HG03045 (cell line): ENCODE data around the gene DYRK1A.
"Not testable (repeated sequence)": the region's sequence is repeated elsewhere in the genome, so short reads cannot be mapped to it uniquely, and the experiment has no call there.

ENCODE experiments used
- ATAC-seq: cut with Tn5 transposase; IDR thresholded peaks from one replicate; pipeline ENCODE4 v1.9.1; 2021; ENCODE audit warnings: mild to moderate bottlenecking, moderate library complexity; ENCODE audit not compliant: unreplicated experiment

The DYRK1A gene

DNA sequence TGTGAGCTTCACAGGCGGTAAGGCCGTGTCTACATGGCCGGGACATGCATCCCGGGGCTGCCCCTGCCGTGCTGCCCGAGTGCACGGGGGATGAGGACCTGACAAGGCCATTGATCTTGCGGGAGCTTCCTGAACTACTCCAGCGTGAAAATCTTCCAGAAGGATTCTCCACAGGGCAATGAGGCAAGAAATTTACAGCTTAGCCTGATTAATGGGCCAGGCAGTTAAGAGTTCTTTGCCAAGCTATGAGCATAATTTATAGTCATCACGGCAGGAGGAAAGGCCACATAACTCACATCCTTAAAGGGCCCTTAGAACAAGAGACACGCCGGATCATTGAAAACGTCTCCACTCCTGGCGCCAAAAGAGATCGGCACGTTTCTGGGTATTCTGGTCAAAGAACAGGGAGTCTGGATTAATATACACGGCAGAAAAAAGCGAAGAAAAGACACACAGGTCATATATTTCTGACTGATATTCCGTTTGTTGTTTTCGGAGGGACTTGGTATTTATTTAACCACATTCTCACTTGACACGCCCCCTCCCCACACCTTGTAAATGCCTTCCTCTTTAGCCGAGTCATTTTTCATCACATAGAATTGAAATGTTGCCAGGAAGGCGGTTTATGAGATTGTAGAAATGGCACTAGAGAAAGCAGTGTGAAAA lies 180.5 kb downstream of the DYRK1A start:
- ATAC-seq, result no peak

DNA sequence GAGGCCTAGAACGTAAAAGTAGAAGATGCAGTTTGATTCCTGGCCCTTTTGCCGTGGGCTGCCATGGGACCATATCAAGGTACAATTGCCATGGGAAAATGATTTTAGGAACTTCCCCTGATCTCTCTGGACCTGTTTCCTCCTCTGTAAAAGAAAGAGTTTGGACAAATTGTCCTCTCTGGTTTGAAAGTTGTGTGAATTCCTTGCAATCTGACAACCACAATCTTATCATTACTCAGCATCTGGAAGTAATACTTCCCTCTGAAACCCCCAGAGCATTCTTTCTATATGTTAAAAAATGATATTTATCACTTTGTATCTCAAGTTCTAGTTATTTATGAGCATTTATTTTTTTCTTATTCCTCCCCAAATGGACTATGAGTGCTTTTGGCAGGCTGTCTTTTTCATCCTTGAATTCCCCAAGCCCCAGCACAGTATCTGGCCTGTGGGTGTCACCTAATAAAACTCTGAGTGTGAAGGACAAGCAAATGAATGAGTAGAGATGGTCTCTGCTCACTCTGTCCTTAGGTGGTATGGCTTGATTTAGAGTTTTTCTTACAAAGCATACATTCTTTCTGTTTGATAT lies 181.1 kb downstream of the DYRK1A start:
- no peak for ATAC-seq

GRCh38 chr21:37548521-37548981 lies 182.0 kb downstream of the DYRK1A start:
- ATAC-seq, result no peak

GRCh38 chr21:37549730-37550129 lies 183.2 kb downstream of the DYRK1A start:
- not testable (repeated sequence) for ATAC-seq

GRCh38 chr21:37550157-37550556 lies 183.6 kb downstream of the DYRK1A start:
- no peak for ATAC-seq

DNA sequence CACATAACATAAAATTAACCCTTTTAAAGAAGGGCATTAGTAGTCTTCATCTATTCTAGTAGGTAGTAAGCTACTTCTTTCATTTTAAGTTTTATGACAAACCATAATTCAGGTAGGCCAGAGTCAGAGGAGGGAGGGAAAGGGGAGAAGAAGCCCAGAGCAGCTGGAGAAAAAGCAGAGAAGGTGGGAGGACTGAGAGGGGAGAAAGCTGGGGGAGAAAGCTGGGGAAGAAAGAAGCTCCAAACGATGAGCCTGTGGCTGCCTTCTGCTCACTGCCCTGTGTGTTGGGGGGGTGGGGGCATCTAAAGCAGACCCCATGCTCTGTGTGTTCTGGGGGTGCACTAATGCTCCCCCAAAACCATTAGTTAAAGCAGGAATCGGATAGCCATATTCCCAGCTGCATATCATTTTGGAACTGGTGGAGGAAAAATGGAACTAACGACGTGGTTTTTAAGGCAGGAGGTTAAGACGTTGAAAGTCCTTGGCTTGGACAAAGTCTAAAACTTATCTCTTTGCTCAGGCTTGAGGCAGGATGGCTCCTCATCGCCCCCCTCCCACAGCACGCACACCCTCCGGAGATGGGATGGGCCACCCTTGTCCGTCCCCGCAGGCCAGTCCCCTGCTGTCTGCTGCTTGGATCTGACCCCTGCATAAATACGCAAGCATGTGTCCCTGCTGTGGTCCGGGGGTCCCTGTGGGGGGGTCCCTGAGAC lies 184.2 kb downstream of the DYRK1A start:
- ATAC-seq, result no peak

GRCh38 chr21:37551331-37551992 lies 184.9 kb downstream of the DYRK1A start:
- no peak for ATAC-seq

DNA sequence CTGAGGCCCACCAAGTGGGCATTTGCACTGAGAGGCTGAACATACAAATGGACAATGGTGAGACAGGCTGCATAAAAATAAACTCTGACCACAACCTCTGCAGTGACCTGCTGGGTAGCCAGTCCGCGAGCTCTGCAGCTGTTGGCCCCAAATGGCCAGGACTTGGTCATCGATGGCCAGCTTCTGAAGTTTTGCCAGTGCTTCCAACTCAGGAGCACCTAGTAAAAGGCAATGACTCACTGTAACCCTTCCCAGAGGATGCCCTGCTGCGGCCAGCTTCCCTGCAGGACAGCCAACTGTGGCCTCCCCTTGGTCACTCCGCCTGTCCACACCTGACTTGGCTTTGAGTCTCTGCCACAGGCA lies 185.4 kb downstream of the DYRK1A start:
- no peak for ATAC-seq

DNA sequence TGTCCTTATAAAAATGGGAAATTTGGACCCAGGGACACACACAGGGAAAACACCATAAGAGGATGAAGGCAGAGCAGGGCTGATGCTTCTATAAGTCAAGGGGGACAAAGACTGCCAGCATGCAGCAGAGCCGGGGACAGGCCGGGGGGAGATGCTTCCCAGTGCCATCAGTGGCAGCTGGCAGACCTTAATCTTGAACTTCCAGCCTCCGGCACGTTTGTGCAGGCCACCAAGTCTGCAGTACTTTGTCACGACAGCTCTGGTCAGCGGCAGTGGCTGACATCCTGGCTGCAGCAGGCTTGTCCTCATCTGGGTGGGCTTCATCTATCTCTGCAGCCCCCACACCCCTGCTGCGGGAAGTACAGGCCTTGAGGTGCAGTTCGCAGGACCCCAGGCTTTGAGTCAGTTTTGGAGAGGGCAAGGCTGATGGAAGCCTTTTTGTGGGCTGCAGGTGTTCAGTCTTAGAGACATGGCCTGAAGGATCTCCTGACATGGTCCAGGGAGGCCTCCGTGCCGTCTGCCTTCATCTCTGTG lies 186.0 kb downstream of the DYRK1A start:
- no peak for ATAC-seq

GRCh38 chr21:37553078-37553481 lies 186.5 kb downstream of the DYRK1A start:
- ATAC-seq, result no peak

DNA sequence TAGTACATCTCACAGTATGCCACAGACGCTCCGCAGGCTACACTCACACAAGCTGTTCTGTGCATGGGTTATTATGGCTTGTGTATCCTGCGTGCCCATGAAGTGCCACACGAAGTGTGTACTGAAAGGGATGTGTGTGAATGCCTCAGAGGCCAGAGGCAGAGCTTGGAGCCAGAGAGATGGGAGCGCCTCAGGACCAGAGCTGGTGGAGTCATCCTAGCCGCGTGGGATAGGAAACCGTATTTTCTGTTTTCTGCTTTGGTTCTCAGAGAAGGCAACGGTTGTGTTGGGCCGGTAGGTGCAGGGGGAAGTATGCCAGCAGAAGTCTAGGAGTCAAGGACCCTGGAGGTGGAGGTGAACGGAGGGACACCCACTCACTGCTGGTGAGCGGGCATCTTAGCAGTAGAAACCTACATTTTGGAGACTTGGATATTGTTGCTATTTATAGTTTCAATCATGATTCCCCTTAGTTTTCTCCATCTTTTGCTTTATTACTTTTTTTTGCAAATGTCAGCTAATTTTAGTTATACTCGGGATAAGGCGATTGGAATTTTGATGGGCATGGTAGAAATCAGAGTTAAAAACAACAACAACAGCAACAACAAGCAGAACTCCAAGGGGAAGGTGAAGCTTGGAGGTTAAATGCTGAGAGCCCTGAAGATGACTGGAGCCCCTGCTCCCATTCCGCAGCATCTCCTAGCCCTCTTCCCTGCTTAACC lies 188.2 kb downstream of the DYRK1A start:
- ATAC-seq, result no peak

- ATAC-seq, result no peak
Observed at GRCh38 chr21:37555672-37556261, 189.2 kb downstream of the DYRK1A start.

DNA sequence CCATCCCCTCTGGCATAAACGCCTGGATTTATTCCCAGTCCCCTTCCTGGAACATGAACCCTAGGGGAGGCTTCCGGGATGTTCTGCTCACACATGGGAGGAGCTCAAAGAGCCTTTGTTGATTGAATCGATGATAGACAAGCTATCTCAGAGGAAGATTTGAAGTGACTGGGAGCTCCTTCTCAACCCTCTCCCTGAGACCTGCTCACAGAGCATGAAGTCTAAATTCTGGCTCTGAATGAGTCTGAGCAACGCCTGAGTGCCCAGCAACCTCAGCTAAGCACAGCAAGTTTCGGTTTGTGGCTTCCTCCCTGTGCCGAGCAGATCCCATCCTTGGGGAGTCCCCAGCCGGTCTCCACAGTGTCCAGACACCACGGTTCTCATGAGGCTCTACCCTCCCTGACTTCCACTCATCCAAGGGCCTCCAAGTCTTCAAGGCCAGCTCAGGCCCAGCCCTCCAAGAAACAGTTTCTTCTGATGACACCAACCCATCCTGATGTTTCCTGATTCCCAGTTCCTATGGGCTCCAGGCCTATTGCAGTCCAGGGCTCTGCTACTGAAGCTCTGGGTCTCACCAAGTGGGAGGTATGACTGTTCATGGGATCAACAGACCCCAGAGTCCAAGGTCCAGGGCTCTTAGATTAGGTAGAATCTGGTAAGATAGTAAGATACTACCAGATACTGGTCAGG lies 190.8 kb downstream of the DYRK1A start:
- ATAC-seq, result peak; percentile 93

GRCh38 chr21:37558676-37559211 lies 192.2 kb downstream of the DYRK1A start:
- no peak for ATAC-seq

GRCh38 chr21:37560385-37560784 lies 193.8 kb downstream of the DYRK1A start:
- no peak for ATAC-seq

DNA sequence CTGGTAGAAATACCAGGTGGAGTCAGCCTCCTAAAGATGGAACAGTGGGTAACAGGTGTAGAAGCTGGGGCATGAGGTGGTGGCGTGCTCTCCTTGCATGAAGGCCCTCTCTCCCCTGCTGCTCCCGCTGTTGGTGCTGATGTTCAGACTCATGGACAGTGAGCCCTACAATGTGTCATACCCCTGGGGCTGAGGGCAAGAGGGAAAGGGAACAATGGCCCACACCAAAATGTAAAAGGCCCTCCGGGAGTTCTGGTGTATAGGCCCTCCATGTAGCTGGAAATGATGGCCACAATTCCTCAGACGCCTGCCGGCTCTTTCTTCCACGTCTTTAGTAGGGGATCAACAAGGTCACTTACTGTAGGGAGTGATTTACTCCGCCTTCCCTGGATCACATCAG lies 194.9 kb downstream of the DYRK1A start:
- no peak for ATAC-seq

DNA sequence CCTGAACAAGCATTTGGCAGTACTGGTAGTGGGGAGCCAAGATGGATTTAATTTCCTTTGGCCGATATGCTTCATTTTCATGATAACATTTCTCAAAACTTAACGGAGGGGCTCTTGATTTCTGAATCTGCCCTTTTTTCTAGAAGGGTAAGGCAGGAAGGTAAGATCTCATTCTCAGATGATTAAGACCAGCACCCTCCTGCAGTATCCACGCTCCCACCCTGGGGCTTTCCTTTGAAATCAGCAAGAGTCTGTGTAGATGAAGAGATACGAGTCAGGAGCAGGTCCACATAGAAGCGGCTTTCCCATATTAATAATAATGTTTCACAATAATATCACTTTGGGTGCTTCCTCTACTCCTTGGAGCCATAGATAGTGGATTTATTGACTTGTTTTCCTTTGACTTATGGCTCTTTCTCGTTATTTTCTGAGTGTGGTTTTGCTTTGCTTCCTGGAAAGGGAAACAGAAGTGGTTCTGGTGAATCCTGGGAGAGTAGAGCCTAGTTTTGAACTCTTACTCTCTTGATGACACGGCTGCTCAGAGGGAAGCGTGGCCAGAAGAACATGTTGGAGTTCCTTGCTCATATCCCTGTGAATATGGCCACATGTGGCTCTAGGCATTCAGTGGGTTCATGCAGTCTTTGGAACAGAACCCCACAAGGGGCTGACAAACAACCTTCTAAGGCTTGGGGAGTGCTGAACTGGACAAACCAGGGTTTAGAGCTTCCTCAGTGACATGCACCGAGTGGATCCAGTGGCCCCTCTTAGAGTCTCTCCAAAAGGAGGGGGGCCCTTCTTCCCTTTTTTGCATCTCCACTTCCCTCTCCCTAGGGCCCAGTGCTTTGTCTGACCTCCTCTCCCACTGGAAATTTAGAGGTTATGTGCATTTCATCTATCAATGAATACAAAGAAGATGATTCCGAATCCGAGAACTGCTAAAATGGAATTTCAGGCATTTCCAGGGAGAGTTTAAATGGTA lies 195.7 kb downstream of the DYRK1A start:
- ATAC-seq, result no peak

DNA sequence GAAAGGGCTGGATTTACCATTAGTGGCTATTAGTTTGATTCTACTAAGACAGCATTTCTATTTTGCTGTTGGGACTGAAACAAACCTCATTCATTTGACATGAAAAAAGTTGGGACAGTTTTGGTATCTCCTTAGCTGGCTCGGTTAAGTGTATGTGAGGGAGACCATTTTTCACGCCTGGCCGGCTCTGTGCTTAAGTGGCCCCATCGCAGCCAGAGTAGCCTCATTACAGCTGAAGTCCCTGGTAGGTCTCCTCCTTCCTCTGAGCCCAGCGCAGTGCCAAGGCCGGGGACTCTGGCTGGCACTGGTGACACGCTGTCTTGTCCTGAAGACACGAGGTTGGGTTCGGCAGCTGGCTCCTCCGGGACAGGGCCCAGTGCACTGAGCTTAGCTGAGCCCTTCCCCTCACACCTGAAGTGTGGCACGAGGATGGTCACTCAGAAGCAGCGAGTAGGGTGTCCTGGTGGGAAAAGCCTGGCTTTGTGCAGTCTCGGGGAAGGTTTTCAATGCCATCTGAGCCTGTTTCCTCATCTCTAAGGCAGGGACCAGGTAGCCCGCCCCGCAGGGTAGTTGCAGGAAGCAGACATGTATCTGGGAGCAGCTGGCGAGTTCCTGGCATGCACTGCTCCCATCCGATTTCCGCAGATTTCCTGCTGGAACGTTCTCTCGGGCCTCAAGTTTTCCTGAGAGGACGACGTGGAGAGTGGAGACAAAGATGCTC lies 196.5 kb downstream of the DYRK1A start:
- peak; percentile 12 for ATAC-seq
